Middle frontal gyrus (tissue), 1 donor: Measurements from ENCODE around the gene ZFP30.
"Not testable (repeated sequence)": the region's sequence is repeated elsewhere in the genome, so short reads cannot be mapped to it uniquely, and the experiment has no call there.

Experiments
- DNase-seq: peaks from one replicate; pipeline ENCODE4 v3.0.0-alpha.2; 2015; ENCODE audit warnings: low spot score; ENCODE audit errors: extremely low spot score

The ZFP30 gene

GRCh38 chr19:37655301-37655688, at the start of gene ZFP30:
Gene ZFP30 (minus strand): TSS chr19:37655465. CDS start chr19:37647822, 7,643 bp downstream.
- DNase-seq = peak; percentile 86

GRCh38 chr19:37699057-37699456, 43.8 kb upstream of the ZFP30 start:
- no peak for DNase-seq

- DNase-seq = no peak
Observed at GRCh38 chr19:37698216-37698615, 43.0 kb upstream of the ZFP30 start.

- DNase-seq = no peak
Observed at GRCh38 chr19:37695144-37695899, 40.1 kb upstream of the ZFP30 start.

GRCh38 chr19:37692956-37693620, 37.8 kb upstream of the ZFP30 start:
- DNase-seq = no peak

GRCh38 chr19:37691881-37692504, 36.7 kb upstream of the ZFP30 start:
- peak; percentile 86 for DNase-seq

- no peak for DNase-seq
Observed at GRCh38 chr19:37683520-37683919, 28.3 kb upstream of the ZFP30 start.

GRCh38 chr19:37669450-37669914, 14.2 kb upstream of the ZFP30 start:
- DNase-seq = no peak

- DNase-seq = not testable (repeated sequence)
Observed at GRCh38 chr19:37657157-37657556, 1.9 kb upstream of the ZFP30 start.

GRCh38 chr19:37655689-37656371, 565 bp upstream of the ZFP30 start:
- DNase-seq = peak; percentile 73

- no peak for DNase-seq
Observed at GRCh38 chr19:37654629-37655300, 500 bp downstream of the ZFP30 start.

GRCh38 chr19:37654118-37654517, 1.1 kb downstream of the ZFP30 start:
- no peak for DNase-seq

- no peak for DNase-seq
Observed at GRCh38 chr19:37635076-37636056, 19.9 kb downstream of the ZFP30 start.

- peak; percentile 50 for DNase-seq
Observed at GRCh38 chr19:37594982-37595382, 60.3 kb downstream of the ZFP30 start.

GRCh38 chr19:37594304-37594981, 60.8 kb downstream of the ZFP30 start, which contains the start of the genes ZNF540 and ZNF571:
Gene ZNF540 (plus strand): TSS chr19:37594876. CDS start chr19:37598448, 3,572 bp downstream.
Gene ZNF571 (minus strand): TSS chr19:37594792. CDS start chr19:37586676, 8,116 bp downstream.
- peak; percentile 90 for DNase-seq

- peak; percentile 2 for DNase-seq
Observed at GRCh38 chr19:37593996-37594303, 61.3 kb downstream of the ZFP30 start.

GRCh38 chr19:37583340-37583739, 71.9 kb downstream of the ZFP30 start:
- no peak for DNase-seq

- no peak for DNase-seq
Observed at GRCh38 chr19:37572203-37572602, 83.1 kb downstream of the ZFP30 start.

GRCh38 chr19:37565370-37565669, 89.9 kb downstream of the ZFP30 start:
- DNase-seq = no peak
